Upper lobe of left lung (tissue), 4 donors: Measurements from ENCODE around the gene MORN1.

Experiments
- EP300 ChIP-seq, 4 donors: sonication (generic); formaldehyde crosslinking; IDR thresholded peaks; one replicate each; pipeline ENCODE4 v1.5.1; 2017; ENCODE audit warnings: antibody characterized with exemption in 4 of 4, control low read depth in 2 of 4
- POLR2A ChIP-seq, 4 donors: fragments of 450-650 bp; IDR thresholded peaks; one replicate each; pipeline ENCODE4 v1.5.1; 2016 to 2017; ENCODE audit warnings: antibody characterized with exemption in 4 of 4, mild to moderate bottlenecking in 2 of 4
- POLR2AphosphoS5 ChIP-seq, 2 donors: sonication (generic); formaldehyde crosslinking; IDR thresholded peaks; one replicate each; pipeline ENCODE4 v1.5.1; 2017; ENCODE audit warnings: antibody characterized with exemption in 2 of 2
- TF ChIP-seq, protein P1 (sequence below), 6 experiments: fragments of 450-650 bp in 4 of 6; fragments of 200-600 bp in 2 of 6; sonication (generic) in 2 of 6; IDR thresholded peaks; one replicate each; pipeline ENCODE4 v1.5.1; 2016 to 2019; ENCODE audit warnings: antibody characterized with exemption in 6 of 6

DNA sequence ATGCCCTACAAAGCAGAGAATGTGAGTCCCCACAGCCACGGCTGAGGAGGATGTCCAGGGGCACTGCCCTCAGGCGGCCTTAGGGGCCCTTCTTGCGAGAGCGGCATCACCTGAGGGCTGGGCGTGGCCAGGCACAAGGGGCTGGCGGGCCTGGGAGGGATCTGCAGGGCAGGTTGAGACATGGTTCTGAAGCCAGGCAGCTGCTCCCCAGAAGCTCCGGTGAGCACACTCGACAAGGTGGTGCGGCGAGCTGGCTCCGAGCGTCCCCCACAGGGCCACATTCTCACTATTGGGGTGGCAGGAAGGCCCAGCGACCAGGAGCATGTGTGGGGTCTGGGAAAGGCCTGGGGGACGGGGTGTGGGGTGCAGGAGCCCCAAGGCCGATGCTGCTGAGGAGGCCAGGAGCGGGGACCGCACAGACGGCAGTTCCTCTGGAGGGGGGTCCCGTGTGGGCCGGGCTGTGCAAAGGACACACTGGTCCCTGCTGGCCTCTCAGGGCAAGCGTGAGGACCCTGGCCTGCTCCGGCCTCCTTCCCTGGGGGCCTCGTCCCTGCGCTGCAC, 47.2 kb downstream of the MORN1 start:
- TF ChIP-seq, protein P1, sequence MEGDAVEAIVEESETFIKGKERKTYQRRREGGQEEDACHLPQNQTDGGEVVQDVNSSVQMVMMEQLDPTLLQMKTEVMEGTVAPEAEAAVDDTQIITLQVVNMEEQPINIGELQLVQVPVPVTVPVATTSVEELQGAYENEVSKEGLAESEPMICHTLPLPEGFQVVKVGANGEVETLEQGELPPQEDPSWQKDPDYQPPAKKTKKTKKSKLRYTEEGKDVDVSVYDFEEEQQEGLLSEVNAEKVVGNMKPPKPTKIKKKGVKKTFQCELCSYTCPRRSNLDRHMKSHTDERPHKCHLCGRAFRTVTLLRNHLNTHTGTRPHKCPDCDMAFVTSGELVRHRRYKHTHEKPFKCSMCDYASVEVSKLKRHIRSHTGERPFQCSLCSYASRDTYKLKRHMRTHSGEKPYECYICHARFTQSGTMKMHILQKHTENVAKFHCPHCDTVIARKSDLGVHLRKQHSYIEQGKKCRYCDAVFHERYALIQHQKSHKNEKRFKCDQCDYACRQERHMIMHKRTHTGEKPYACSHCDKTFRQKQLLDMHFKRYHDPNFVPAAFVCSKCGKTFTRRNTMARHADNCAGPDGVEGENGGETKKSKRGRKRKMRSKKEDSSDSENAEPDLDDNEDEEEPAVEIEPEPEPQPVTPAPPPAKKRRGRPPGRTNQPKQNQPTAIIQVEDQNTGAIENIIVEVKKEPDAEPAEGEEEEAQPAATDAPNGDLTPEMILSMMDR (IDR thresholded peaks at IDR 0.05) = no peak
- no peak for TF ChIP-seq POLR2AphosphoS5 (IDR thresholded peaks at IDR 0.05)
- TF ChIP-seq POLR2A (IDR thresholded peaks at IDR 0.05) = no peak
- no peak for TF ChIP-seq EP300 (IDR thresholded peaks at IDR 0.05)
